Right cardiac atrium (tissue), 5 donors: ENCODE data around the gene MACROD1. TPM values are rescaled to one million over a fixed set of nuclear protein-coding genes. Genes with fewer than 3 reads are reported as not detected.

Experiments
- ATAC-seq, 2 donors: fragments of 200-7000 bp; cut with Tn5 transposase; one replicate each; pipeline versions ENCODE4 v1.8.0 to v1.9.1; 2020; ENCODE audit warnings: moderate library complexity in 2 of 2, mild to moderate bottlenecking in 1 of 2
- DNase-seq, 3 donors: peaks; one replicate each; pipeline ENCODE4 v3.0.0-alpha.2; 2020
- H3K27ac ChIP-seq: one replicate; pipeline ENCODE4 v1.5.1; 2013; ENCODE audit warnings: mild to moderate bottlenecking, low read length, control low read depth, moderate library complexity
- H3K27me3 ChIP-seq: one replicate; pipeline ENCODE4 v1.6.1; 2013; ENCODE audit not compliant: control insufficient read depth, insufficient read depth
- H3K4me1 ChIP-seq: one replicate; pipeline ENCODE4 v1.6.1; 2013; ENCODE audit warnings: low read length; ENCODE audit not compliant: control insufficient read depth, insufficient read depth
- H3K4me3 ChIP-seq: one replicate; pipeline ENCODE4 v1.5.1; 2013; ENCODE audit warnings: low read length, control low read depth
- H3K9me3 ChIP-seq: one replicate; pipeline ENCODE4 v1.6.1; 2013; ENCODE audit warnings: low read length; ENCODE audit not compliant: control insufficient read depth
- WGBS: extraction: QIAGEN DNeasy Blood & Tissue Kit; methylation state at CpG from one replicate; pipeline ENCODE4 v1.1.7; 2013; 5-methylcytosine and 5-hydroxymethylcytosine counted together
- intact Hi-C, 4 donors: fragments of 100-400 bp; cut with DNase I; formaldehyde crosslinking; loops; one replicate each; pipeline versions ENCODE4 v1.11.0 to v1.14.0; 2022 to 2023
- polyA plus RNA-seq: library from polyadenylated mRNA; stranded (reverse); fragments of 200-250 nt; gene quantifications from one replicate; pipeline ENCODE4 v1.2.3, GENCODE V29; 2013
- total RNA-seq, 4 donors: library from RNA; stranded (reverse); fragmentation: NEBNext Ultra II Directional; extraction: Animal tissue kit (Norgen Biotek cat#: 25700); gene quantifications; one replicate each; pipeline ENCODE4 v1.2.1, GENCODE V29; 2021
- donor health status: healthy with polysubstance abuse.
- donor health status: DM: no; HTN: yes; CAD: no.
- donor health status: DM: no; HTN: no; CAD: no.
- donor health status: DM: no; HTN: yes; CAD: no; lungs with severe emphysema.
- donor health status: DM: yes; HTN: yes; CAD: no.

MACROD1 gene
- total and polyA plus RNA-seq, 5 donors: 40.4 to 63.8 (median 60.2) TPM

- Histone ChIP-seq H3K4me1 (no peaks in the 10 kb centered on the region), H3K27me3 (no peaks in the 10 kb centered on the region), H3K9me3 (no peaks in the 10 kb centered on the region), H3K4me3 (no peak overlapping the region), H3K27ac (no peak overlapping the region)
- WGBS: 86% methylated on average over 24 of the region's 24 CpGs
- no peak for ATAC-seq
- no peak for DNase-seq
- intact Hi-C loops: no loop called here
Observed at GRCh38 chr11:64127267-64128072, 38.4 kb downstream of the MACROD1 start.

- H3K9me3 ChIP-seq: no peaks in the 10 kb centered on the region
- no peak overlapping the region for H3K27ac ChIP-seq
- no peaks in the 10 kb centered on the region for H3K27me3 ChIP-seq
- WGBS: 89% methylated on average over 17 of the region's 17 CpGs
- no peaks in the 10 kb centered on the region for H3K4me1 ChIP-seq
- ATAC-seq (no peak), DNase-seq (no peak)
- intact Hi-C loops: no loop called here
- no peak overlapping the region for H3K4me3 ChIP-seq
Observed at GRCh38 chr11:64126796-64127195, 39.1 kb downstream of the MACROD1 start.

- Histone ChIP-seq H3K27me3 (no peaks in the 10 kb centered on the region), H3K9me3 (no peaks in the 10 kb centered on the region), H3K4me1 (no peaks in the 10 kb centered on the region), H3K27ac (no peak overlapping the region), H3K4me3 (no peak overlapping the region)
- 81% methylated on average over 12 of the region's 12 CpGs for WGBS
- intact Hi-C loops: no loop called here
- DNase-seq: no peak
- no peak for ATAC-seq
Observed at GRCh38 chr11:64126371-64126770, 39.5 kb downstream of the MACROD1 start.

GRCh38 chr11:64125676-64126075 is 40.2 kb downstream of the MACROD1 start:
- H3K4me1 ChIP-seq: no peaks in the 10 kb centered on the region
- intact Hi-C loops: no loop called here
- ATAC-seq: no peak
- no peak overlapping the region for H3K27ac ChIP-seq
- DNase-seq: no peak
- no peaks in the 10 kb centered on the region for H3K27me3 ChIP-seq
- 76% methylated on average over 14 of the region's 14 CpGs for WGBS
- no peak overlapping the region for H3K4me3 ChIP-seq
- no peaks in the 10 kb centered on the region for H3K9me3 ChIP-seq

- H3K27me3 ChIP-seq: no peaks in the 10 kb centered on the region
- no peak for ATAC-seq
- WGBS: 82% methylated on average over 9 of the region's 9 CpGs
Observed at GRCh38 chr11:64124147-64124546, 41.8 kb downstream of the MACROD1 start.

GRCh38 chr11:64123679-64124078 is 42.2 kb downstream of the MACROD1 start:
- DNase-seq (no peak), ATAC-seq (no peak)
- Histone ChIP-seq H3K27me3 (no peaks in the 10 kb centered on the region), H3K9me3 (no peaks in the 10 kb centered on the region), H3K4me3 (no peak overlapping the region), H3K27ac (no peak overlapping the region), H3K4me1 (no peaks in the 10 kb centered on the region)
- intact Hi-C loops: no loop called here
- WGBS: 89% methylated on average over 3 of the region's 3 CpGs

More at GRCh38 chr11:64124147-64124546, 41.8 kb downstream of the MACROD1 start:
- H3K4me1 ChIP-seq: no peaks in the 10 kb centered on the region
- H3K27ac ChIP-seq: no peak overlapping the region
- no peaks in the 10 kb centered on the region for H3K9me3 ChIP-seq
- DNase-seq: peak in 1 of 3 donors; percentile 32
- intact Hi-C loops: no loop called here
- no peak overlapping the region for H3K4me3 ChIP-seq

GRCh38 chr11:64122411-64123410 is 43.2 kb downstream of the MACROD1 start:
- WGBS: 54% methylated on average over 28 of the region's 28 CpGs
- Histone ChIP-seq H3K9me3 (no peaks in the 10 kb centered on the region), H3K27ac (no peak overlapping the region), H3K4me1 (no peaks in the 10 kb centered on the region), H3K27me3 (no peaks in the 10 kb centered on the region), H3K4me3 (no peak overlapping the region)
- peak; percentile 53 to 78 (median 77) for DNase-seq
- intact Hi-C loops: no loop called here
- peak; percentile 49 to 54 for ATAC-seq

GRCh38 chr11:64121663-64122410 is 44.1 kb downstream of the MACROD1 start:
- DNase-seq (peak in 1 of 3 donors; percentile 49), ATAC-seq (peak in 1 of 2 donors; percentile 31)
- WGBS: 78% methylated on average over 19 of the region's 19 CpGs
- no peak overlapping the region for H3K4me3 ChIP-seq
- intact Hi-C loops: no loop called here
- H3K27me3 ChIP-seq: no peaks in the 10 kb centered on the region
- no peak overlapping the region for H3K27ac ChIP-seq
- no peaks in the 10 kb centered on the region for H3K9me3 ChIP-seq
- no peaks in the 10 kb centered on the region for H3K4me1 ChIP-seq

GRCh38 chr11:64120951-64121569 is 44.9 kb downstream of the MACROD1 start:
- Histone ChIP-seq H3K27me3 (no peaks in the 10 kb centered on the region), H3K4me3 (no peak overlapping the region), H3K4me1 (no peaks in the 10 kb centered on the region), H3K9me3 (no peaks in the 10 kb centered on the region), H3K27ac (no peak overlapping the region)
- ATAC-seq (peak; percentile 13 to 29), DNase-seq (peak in 1 of 3 donors; percentile 48)
- WGBS: 81% methylated on average over 13 of the region's 13 CpGs
- intact Hi-C loops: no loop called here

GRCh38 chr11:64119700-64120099 is 46.2 kb downstream of the MACROD1 start:
- H3K4me3 ChIP-seq: no peak overlapping the region
- ATAC-seq (no peak), DNase-seq (peak in 1 of 3 donors; percentile 33)
- no peaks in the 10 kb centered on the region for H3K4me1 ChIP-seq
- 90% methylated on average over 18 of the region's 18 CpGs for WGBS
- H3K9me3 ChIP-seq: no peaks in the 10 kb centered on the region
- intact Hi-C loops: no loop called here
- H3K27ac ChIP-seq: no peak overlapping the region
- H3K27me3 ChIP-seq: no peaks in the 10 kb centered on the region
